Neural cell (in vitro differentiated cells): Measurements from ENCODE around the gene RALGPS1. TPM values are rescaled to one million over a fixed set of nuclear protein-coding genes. Genes with fewer than 3 reads are reported as not detected.

Experiments
- H2AFZ ChIP-seq: fragments of 200-600, 300-800 bp; sonication (generic), shearing (Covaris generic); 2 replicates; pipeline ENCODE4 v1.6.0; 2014; ENCODE audit warnings: low read depth, mild to moderate bottlenecking, antibody characterized with exemption, low read length, moderate library complexity
- H3F3A ChIP-seq: fragments of 200-600 bp; shearing (Covaris generic); 2 replicates; pipeline ENCODE4 v1.6.1; 2016; ENCODE audit warnings: mild to moderate bottlenecking, moderate library complexity, mixed read lengths, antibody characterized with exemption, low read length; ENCODE audit not compliant: insufficient read depth, poor library complexity, severe bottlenecking
- H3K27ac ChIP-seq: fragments of 200-600, 300-800 bp; sonication (generic), shearing (Covaris generic); 2 replicates; pipeline ENCODE4 v1.5.1; 2014; ENCODE audit warnings: mild to moderate bottlenecking, low read length, moderate library complexity
- H3K27me3 ChIP-seq: fragments of 300-800, 200-600 bp; sonication (generic), shearing (Covaris generic); 2 replicates; pipeline ENCODE4 v1.6.0; 2014; ENCODE audit warnings: mild to moderate bottlenecking, low read depth, low read length, moderate library complexity; ENCODE audit not compliant: insufficient read depth
- H3K36me3 ChIP-seq: fragments of 300-800, 200-600 bp; sonication (generic), shearing (Covaris generic); 2 replicates; pipeline ENCODE4 v1.5.1; 2014; ENCODE audit warnings: mild to moderate bottlenecking, antibody characterized with exemption, low read length, moderate library complexity; ENCODE audit not compliant: insufficient read depth
- H3K4me2 ChIP-seq: fragments of 300-800, 200-600 bp; sonication (generic), shearing (Covaris generic); 2 replicates; pipeline ENCODE4 v1.6.0; 2014; ENCODE audit warnings: mild to moderate bottlenecking, low read length
- H3K4me3 ChIP-seq: fragments of 300-800, 200-600 bp; sonication (generic), shearing (Covaris generic); 2 replicates; pipeline ENCODE4 v1.5.1; 2014; ENCODE audit warnings: mild to moderate bottlenecking, low read length, moderate library complexity
- H3K79me2 ChIP-seq: fragments of 200-600 bp; shearing (Covaris generic); replicated peaks from 2 replicates; pipeline ENCODE4 v1.6.0; 2014; ENCODE audit warnings: mild to moderate bottlenecking, low read length, moderate library complexity; ENCODE audit not compliant: insufficient read depth
- H3K9ac ChIP-seq: fragments of 300-800, 200-600 bp; sonication (generic), shearing (Covaris generic); 2 replicates; pipeline ENCODE4 v1.6.1; 2016; ENCODE audit warnings: mild to moderate bottlenecking, low read length, mixed read lengths
- H3K9me2 ChIP-seq: fragments of 200-600 bp; shearing (Covaris generic); 2 replicates; pipeline ENCODE4 v1.6.1; 2016; ENCODE audit warnings: mild to moderate bottlenecking, low read length, mixed read lengths; ENCODE audit not compliant: insufficient read depth
- H3K9me3 ChIP-seq: fragments of 200-600, 300-800 bp; sonication (generic), shearing (Covaris generic); 2 replicates; pipeline ENCODE4 v1.6.1; 2016; ENCODE audit warnings: mild to moderate bottlenecking, mixed run types, low read length, moderate library complexity, mixed read lengths
- H4K20me1 ChIP-seq: fragments of 200-600 bp; shearing (Covaris generic); 2 replicates; pipeline ENCODE4 v1.6.1; 2016; ENCODE audit warnings: mild to moderate bottlenecking, mixed run types; ENCODE audit not compliant: insufficient read depth
- EP300 ChIP-seq: fragments of 450-650 bp; conservative IDR thresholded peaks from 2 replicates; pipeline ENCODE4 v1.6.1; 2014; ENCODE audit warnings: antibody characterized with exemption, mild to moderate bottlenecking, moderate library complexity; ENCODE audit not compliant: poor library complexity, severe bottlenecking
- EZH2 ChIP-seq: fragments of 200-600, 300-800 bp; shearing (Covaris generic), sonication (generic); IDR thresholded peaks from 2 replicates; pipeline ENCODE4 v1.6.1; 2014; ENCODE audit warnings: antibody characterized with exemption, low read length, borderline replicate concordance, mild to moderate bottlenecking; ENCODE audit not compliant: insufficient read depth, poor library complexity, severe bottlenecking
- MXI1 ChIP-seq: fragments of 450-650 bp; conservative IDR thresholded peaks from 2 replicates; pipeline ENCODE4 v1.6.1; 2014; ENCODE audit warnings: antibody characterized with exemption, mild to moderate bottlenecking; ENCODE audit not compliant: poor library complexity, severe bottlenecking
- POLR2AphosphoS5 ChIP-seq: IDR thresholded peaks from 2 replicates; pipeline ENCODE4 v1.6.1; 2012
- RAD21 ChIP-seq: fragments of 450-650 bp; conservative IDR thresholded peaks from 2 replicates; pipeline ENCODE4 v1.6.1; 2014; ENCODE audit warnings: antibody characterized with exemption, mild to moderate bottlenecking, moderate library complexity
- REST ChIP-seq: IDR thresholded peaks from 2 replicates; pipeline ENCODE4 v1.6.1; 2012; ENCODE audit warnings: borderline replicate concordance
- SMC3 ChIP-seq: fragments of 450-650 bp; conservative IDR thresholded peaks from 2 replicates; pipeline ENCODE4 v1.6.1; 2014; ENCODE audit warnings: antibody characterized with exemption, mild to moderate bottlenecking, moderate library complexity; ENCODE audit not compliant: poor library complexity
- TAF1 ChIP-seq: IDR thresholded peaks from 2 replicates; pipeline ENCODE4 v1.6.1; 2012; ENCODE audit warnings: low read depth
- polyA plus RNA-seq: library from polyadenylated mRNA; depleted of rRNA; stranded (reverse); fragments of >200 nt; gene quantifications from 2 replicates; pipeline ENCODE4 v1.2.3, GENCODE V29; 2014
- TF ChIP-seq, protein P1 (sequence below): fragments of 450-650 bp; IDR thresholded peaks from 2 replicates; pipeline ENCODE4 v1.5.1; 2014; ENCODE audit warnings: antibody characterized with exemption, mild to moderate bottlenecking, moderate library complexity; ENCODE audit not compliant: poor library complexity, severe bottlenecking

The RALGPS1 gene
- polyA plus RNA-seq, 1 donor from 2014 or later, result 37.1 TPM

DNA sequence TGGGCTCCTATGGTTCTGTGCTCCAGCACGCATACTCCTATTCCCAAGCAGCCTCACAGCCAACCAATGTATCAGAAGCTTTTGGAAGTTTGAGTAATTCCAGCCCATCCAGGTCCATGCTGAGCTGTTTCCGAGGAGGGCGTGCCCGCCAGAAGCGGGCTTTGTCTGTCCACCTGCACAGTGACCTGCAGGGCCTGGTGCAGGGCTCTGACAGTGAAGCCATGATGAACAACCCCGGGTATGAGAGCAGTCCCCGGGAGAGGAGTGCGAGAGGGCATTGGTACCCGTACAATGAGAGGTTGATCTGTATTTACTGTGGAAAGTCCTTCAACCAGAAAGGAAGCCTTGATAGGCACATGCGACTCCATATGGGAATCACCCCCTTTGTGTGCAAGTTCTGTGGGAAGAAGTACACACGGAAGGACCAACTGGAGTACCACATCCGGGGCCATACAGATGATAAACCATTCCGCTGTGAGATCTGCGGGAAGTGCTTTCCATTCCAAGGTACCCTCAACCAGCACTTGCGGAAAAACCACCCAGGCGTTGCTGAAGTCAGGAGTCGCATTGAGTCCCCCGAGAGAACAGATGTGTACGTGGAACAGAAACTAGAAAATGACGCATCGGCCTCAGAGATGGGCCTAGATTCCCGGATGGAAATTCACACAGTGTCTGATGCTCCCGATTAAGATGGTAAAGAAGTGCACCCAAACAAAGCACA lies 34.2 kb upstream of the RALGPS1 start:
- H3K9ac ChIP-seq, result no peak overlapping the region
- no peak overlapping the region for H2AFZ ChIP-seq
- no peaks in the 10 kb centered on the region for H4K20me1 ChIP-seq
- no peaks in the 10 kb centered on the region for H3K9me3 ChIP-seq
- H3K4me2 ChIP-seq, result no peak overlapping the region
- no peaks in the 10 kb centered on the region for H3K79me2 ChIP-seq
- H3K9me2 ChIP-seq, result no peaks in the 10 kb centered on the region
- no peak overlapping the region for H3K4me3 ChIP-seq
- TF ChIP-seq MXI1 (no peak), SMC3 (no peak), REST (no peak), EP300 (no peak), TAF1 (no peak), EZH2 (no peak), POLR2AphosphoS5 (no peak), RAD21 (no peak)
- TF ChIP-seq, protein P1, sequence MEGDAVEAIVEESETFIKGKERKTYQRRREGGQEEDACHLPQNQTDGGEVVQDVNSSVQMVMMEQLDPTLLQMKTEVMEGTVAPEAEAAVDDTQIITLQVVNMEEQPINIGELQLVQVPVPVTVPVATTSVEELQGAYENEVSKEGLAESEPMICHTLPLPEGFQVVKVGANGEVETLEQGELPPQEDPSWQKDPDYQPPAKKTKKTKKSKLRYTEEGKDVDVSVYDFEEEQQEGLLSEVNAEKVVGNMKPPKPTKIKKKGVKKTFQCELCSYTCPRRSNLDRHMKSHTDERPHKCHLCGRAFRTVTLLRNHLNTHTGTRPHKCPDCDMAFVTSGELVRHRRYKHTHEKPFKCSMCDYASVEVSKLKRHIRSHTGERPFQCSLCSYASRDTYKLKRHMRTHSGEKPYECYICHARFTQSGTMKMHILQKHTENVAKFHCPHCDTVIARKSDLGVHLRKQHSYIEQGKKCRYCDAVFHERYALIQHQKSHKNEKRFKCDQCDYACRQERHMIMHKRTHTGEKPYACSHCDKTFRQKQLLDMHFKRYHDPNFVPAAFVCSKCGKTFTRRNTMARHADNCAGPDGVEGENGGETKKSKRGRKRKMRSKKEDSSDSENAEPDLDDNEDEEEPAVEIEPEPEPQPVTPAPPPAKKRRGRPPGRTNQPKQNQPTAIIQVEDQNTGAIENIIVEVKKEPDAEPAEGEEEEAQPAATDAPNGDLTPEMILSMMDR, result no peak
- H3K27ac ChIP-seq, result no peak overlapping the region
- no peaks in the 10 kb centered on the region for H3F3A ChIP-seq
- no peaks in the 10 kb centered on the region for H3K36me3 ChIP-seq
- H3K27me3 ChIP-seq, result no peaks in the 10 kb centered on the region

DNA sequence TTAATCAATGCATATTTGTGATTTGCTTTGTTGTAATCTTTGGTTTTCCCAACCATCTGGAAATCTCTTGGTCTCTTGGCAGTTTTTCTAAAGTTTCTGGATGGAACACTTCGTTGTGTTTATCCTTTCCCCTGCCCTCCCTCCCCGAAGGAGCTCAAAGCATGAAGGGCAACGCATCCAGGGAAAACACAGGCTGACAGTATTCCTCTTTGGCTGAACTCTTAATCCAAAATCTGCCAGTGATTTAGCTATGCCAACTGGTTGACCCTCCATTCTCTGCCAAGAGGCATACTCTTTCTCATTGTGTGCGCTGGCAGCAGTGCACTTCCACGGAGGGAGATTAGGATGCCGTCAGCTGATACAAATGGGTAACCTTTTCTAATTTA lies 33.6 kb upstream of the RALGPS1 start:
- no peaks in the 10 kb centered on the region for H3K79me2 ChIP-seq
- no peaks in the 10 kb centered on the region for H3K36me3 ChIP-seq
- no peak overlapping the region for H3K4me2 ChIP-seq
- H4K20me1 ChIP-seq, result no peaks in the 10 kb centered on the region
- H3K9me2 ChIP-seq, result no peaks in the 10 kb centered on the region
- TF ChIP-seq EP300, result no peak
- no peak for TF ChIP-seq RAD21
- no peak for TF ChIP-seq REST
- no peak for TF ChIP-seq TAF1
- no peak for TF ChIP-seq EZH2
- TF ChIP-seq MXI1, result no peak
- TF ChIP-seq, protein P1, result no peak
- no peak for TF ChIP-seq POLR2AphosphoS5
- no peak for TF ChIP-seq SMC3
- H3K27ac ChIP-seq, result no peak overlapping the region
- H2AFZ ChIP-seq, result no peak overlapping the region
- H3K9me3 ChIP-seq, result no peaks in the 10 kb centered on the region
- no peak overlapping the region for H3K9ac ChIP-seq
- no peaks in the 10 kb centered on the region for H3K27me3 ChIP-seq
- no peak overlapping the region for H3K4me3 ChIP-seq
- H3F3A ChIP-seq, result no peaks in the 10 kb centered on the region
